Esophagus (tissue), 2 donors: ENCODE data around the gene ELSPBP1. TPM values are rescaled to one million over a fixed set of nuclear protein-coding genes. Genes with fewer than 3 reads are reported as not detected.

Experiments
- H3K27ac ChIP-seq, 2 donors: one replicate each; pipeline ENCODE4 v1.5.1; 2013; ENCODE audit warnings: low read depth in 2 of 2, mild to moderate bottlenecking in 2 of 2, inconsistent platforms in 1 of 2, low read length in 1 of 2, moderate library complexity in 1 of 2
- H3K27me3 ChIP-seq, 2 donors: one replicate each; pipeline ENCODE4 v1.6.1; 2013; ENCODE audit warnings: low read length in 2 of 2, control low read depth in 1 of 2, mild to moderate bottlenecking in 1 of 2; ENCODE audit not compliant: insufficient read depth in 2 of 2, control insufficient read depth in 1 of 2
- H3K36me3 ChIP-seq, 2 donors: one replicate each; pipeline ENCODE4 v1.6.1; 2013; ENCODE audit warnings: low read length in 1 of 2; ENCODE audit not compliant: control insufficient read depth in 2 of 2, insufficient read depth in 2 of 2
- H3K4me1 ChIP-seq, 2 donors: one replicate each; pipeline ENCODE4 v1.6.1; 2013; ENCODE audit warnings: low read length in 1 of 2; ENCODE audit not compliant: control insufficient read depth in 2 of 2, insufficient read depth in 2 of 2
- H3K4me3 ChIP-seq, 2 donors: one replicate each; pipeline ENCODE4 v1.5.1; 2013; ENCODE audit warnings: low read length in 2 of 2, mild to moderate bottlenecking in 2 of 2, low read depth in 1 of 2, moderate library complexity in 1 of 2
- H3K9me3 ChIP-seq, 2 donors: one replicate each; pipeline ENCODE4 v1.6.1; 2013; ENCODE audit warnings: mild to moderate bottlenecking in 2 of 2, low read depth in 1 of 2, low read length in 1 of 2, moderate library complexity in 1 of 2; ENCODE audit not compliant: control insufficient read depth in 2 of 2, insufficient read depth in 1 of 2
- WGBS, 2 donors: extraction: QIAGEN DNeasy Blood & Tissue Kit; methylation state at CpG; one replicate each; pipeline ENCODE4 v1.1.7; 2013; 5-methylcytosine and 5-hydroxymethylcytosine counted together
- polyA plus RNA-seq, 2 donors: library from polyadenylated mRNA; stranded (reverse); fragments of 200-250 nt; gene quantifications; one replicate each; pipeline ENCODE4 v1.2.3, GENCODE V29; 2013
- donor health status: healthy with polysubstance abuse.
- donor health status: Bipolar disorder and iron deficiency.

Gene ELSPBP1
- polyA plus RNA-seq, 2 donors, result not detected

- Histone ChIP-seq H3K36me3 (no peaks in the 10 kb centered on the region), H3K4me1 (no peaks in the 10 kb centered on the region), H3K9me3 (peaks cover 0 to 3% of the 10 kb centered on the region in 2 donors), H3K4me3 (no peak overlapping the region), H3K27me3 (no peaks in the 10 kb centered on the region), H3K27ac (no peak overlapping the region)
- 66 to 77% methylated on average over 6 of the region's 6 CpGs for WGBS, 2 donors
Measured at GRCh38 chr19:48000846-48001245, 6.4 kb downstream of the ELSPBP1 start.

GRCh38 chr19:48004236-48004635, 9.8 kb downstream of the ELSPBP1 start:
- Histone ChIP-seq H3K27me3 (no peaks in the 10 kb centered on the region), H3K4me1 (no peaks in the 10 kb centered on the region)

DNA sequence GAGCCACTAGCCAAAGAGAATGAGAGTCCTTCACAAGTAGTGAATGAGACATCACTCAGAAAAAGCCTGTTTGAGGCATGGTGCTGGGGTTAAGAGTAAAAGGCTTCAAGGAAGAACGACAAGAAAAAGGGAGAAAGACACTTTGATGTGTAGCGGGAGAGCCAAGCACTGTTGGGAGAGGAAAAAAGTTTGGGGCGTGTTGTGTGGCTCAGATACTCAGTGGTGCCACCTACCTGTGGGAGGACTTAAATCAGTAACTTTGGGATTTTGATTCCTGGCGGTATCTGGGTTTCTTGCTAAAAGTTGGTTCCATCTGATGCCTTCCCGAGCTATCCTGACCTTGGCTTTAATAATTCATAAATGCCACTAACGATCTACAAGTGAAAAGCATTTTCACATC, 12.3 kb downstream of the ELSPBP1 start:
- H3K27ac ChIP-seq, result no peak overlapping the region
- peaks cover 0 to 3% of the 10 kb centered on the region in 2 donors for H3K9me3 ChIP-seq
- H3K4me1 ChIP-seq, result no peaks in the 10 kb centered on the region
- no peak overlapping the region for H3K4me3 ChIP-seq
- H3K27me3 ChIP-seq, result no peaks in the 10 kb centered on the region
- H3K36me3 ChIP-seq, result no peaks in the 10 kb centered on the region
- 73 to 83% methylated on average over 6 of the region's 6 CpGs for WGBS, 2 donors

More at GRCh38 chr19:48004236-48004635, 9.8 kb downstream of the ELSPBP1 start:
- Histone ChIP-seq H3K4me3 (no peak overlapping the region), H3K9me3 (peaks cover 3% of the 10 kb centered on the region in 2 donors), H3K36me3 (no peaks in the 10 kb centered on the region), H3K27ac (no peak overlapping the region)
- WGBS, 2 donors, result 66 to 73% methylated on average over 6 of the region's 6 CpGs

DNA sequence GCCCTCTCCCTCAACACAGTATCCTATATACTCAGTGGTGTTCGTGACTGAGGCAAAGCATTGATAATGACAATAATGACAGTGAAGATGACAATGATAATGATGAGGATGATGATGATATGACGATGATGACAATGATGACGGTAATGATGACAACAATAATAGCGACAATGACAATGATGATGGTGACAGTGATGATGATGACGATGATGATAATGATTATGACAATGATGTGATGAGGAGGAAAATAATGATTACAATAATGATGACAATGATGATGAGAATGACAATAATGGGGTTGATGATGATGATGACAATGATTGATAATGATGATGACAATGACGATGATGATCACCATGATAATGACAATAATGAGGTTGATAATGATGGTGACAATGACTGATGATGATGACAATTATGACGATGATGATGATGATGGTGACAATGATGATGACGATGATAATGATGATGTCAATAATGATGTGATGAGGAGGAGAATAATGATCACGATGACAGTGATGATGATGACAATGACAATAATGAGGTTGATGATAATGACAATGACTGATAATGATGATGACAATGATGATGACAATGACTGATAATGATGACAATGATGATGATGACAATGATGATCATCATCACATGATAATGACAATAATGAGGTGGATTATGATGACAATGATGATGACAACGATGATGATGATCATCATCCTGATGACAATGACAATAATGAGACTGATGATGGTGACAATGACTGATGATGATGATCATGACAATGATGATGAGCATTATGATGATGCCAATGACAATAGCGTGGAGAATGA, 16.7 kb downstream of the ELSPBP1 start:
- Histone ChIP-seq H3K27me3 (no peaks in the 10 kb centered on the region), H3K36me3 (no peaks in the 10 kb centered on the region), H3K9me3 (peaks cover 2 to 5% of the 10 kb centered on the region in 2 donors), H3K4me1 (no peaks in the 10 kb centered on the region), H3K4me3 (no peak overlapping the region), H3K27ac (no peak overlapping the region)
- 90 to 91% methylated on average over 11 of the region's 11 CpGs for WGBS, 2 donors

GRCh38 chr19:48020686-48021085, 26.3 kb downstream of the ELSPBP1 start:
- no peak overlapping the region for H3K4me3 ChIP-seq
- no peaks in the 10 kb centered on the region for H3K27me3 ChIP-seq
- H3K4me1 ChIP-seq, result no peaks in the 10 kb centered on the region
- H3K27ac ChIP-seq, result no peak overlapping the region
- no peaks in the 10 kb centered on the region for H3K36me3 ChIP-seq
- peaks cover 2% of the 10 kb centered on the region in 2 donors for H3K9me3 ChIP-seq
- whole genome bisulfite sequencing, 2 donors, result 72 to 77% methylated on average over 3 of the region's 3 CpGs

DNA sequence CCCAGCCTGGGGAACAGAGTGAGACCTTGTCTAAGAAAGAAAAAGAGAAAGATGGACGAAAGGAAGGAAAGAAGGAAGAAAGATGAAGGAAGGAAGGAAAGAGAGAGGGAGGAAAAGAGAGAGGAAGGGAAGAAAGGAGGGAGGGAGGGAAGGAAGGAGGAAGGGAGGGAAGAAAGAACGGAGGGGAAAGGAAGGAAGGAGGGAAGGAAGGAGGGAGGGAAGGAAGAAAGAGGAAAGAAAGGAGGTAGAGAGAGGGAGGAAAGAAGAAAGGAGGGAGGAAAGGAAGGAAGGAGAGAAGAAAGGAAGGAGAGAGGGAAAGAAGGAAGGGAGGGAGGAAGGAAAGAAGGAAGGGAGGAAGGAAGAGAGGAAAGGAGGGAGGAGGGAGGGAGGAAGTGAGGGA, 28.6 kb downstream of the ELSPBP1 start:
- H3K4me1 ChIP-seq, result no peaks in the 10 kb centered on the region
- 56 to 66% methylated on average over 2 of the region's 2 CpGs for WGBS, 2 donors
- no peak overlapping the region for H3K27ac ChIP-seq
- H3K36me3 ChIP-seq, result no peaks in the 10 kb centered on the region
- H3K27me3 ChIP-seq, result no peaks in the 10 kb centered on the region
- no peaks in the 10 kb centered on the region for H3K9me3 ChIP-seq
- H3K4me3 ChIP-seq, result no peak overlapping the region

GRCh38 chr19:48023518-48023917, 29.1 kb downstream of the ELSPBP1 start:
- Histone ChIP-seq H3K27ac (no peak overlapping the region), H3K4me1 (no peaks in the 10 kb centered on the region), H3K9me3 (no peaks in the 10 kb centered on the region), H3K4me3 (no peak overlapping the region), H3K27me3 (no peaks in the 10 kb centered on the region), H3K36me3 (no peaks in the 10 kb centered on the region)
- 82 to 90% methylated on average over 3 of the region's 3 CpGs for WGBS, 2 donors

GRCh38 chr19:48025480-48025879, 31.0 kb downstream of the ELSPBP1 start:
- Histone ChIP-seq H3K27ac (no peak overlapping the region), H3K4me3 (no peak overlapping the region), H3K27me3 (no peaks in the 10 kb centered on the region), H3K9me3 (no peaks in the 10 kb centered on the region), H3K36me3 (no peaks in the 10 kb centered on the region), H3K4me1 (no peaks in the 10 kb centered on the region)
- WGBS, 2 donors, result 74 to 76% methylated on average over 3 of the region's 3 CpGs

GRCh38 chr19:48029431-48029830, 35.0 kb downstream of the ELSPBP1 start:
- no peak overlapping the region for H3K4me3 ChIP-seq
- 72 to 74% methylated on average over 7 of the region's 7 CpGs for WGBS, 2 donors
- H3K36me3 ChIP-seq, result no peaks in the 10 kb centered on the region
- H3K9me3 ChIP-seq, result no peaks in the 10 kb centered on the region
- H3K27me3 ChIP-seq, result no peaks in the 10 kb centered on the region
- no peak overlapping the region for H3K27ac ChIP-seq
- no peaks in the 10 kb centered on the region for H3K4me1 ChIP-seq

GRCh38 chr19:48030073-48030472, 35.6 kb downstream of the ELSPBP1 start:
- WGBS, 2 donors, result 66 to 72% methylated on average over 10 of the region's 10 CpGs
- H3K27ac ChIP-seq, result no peak overlapping the region
- no peaks in the 10 kb centered on the region for H3K27me3 ChIP-seq
- H3K9me3 ChIP-seq, result no peaks in the 10 kb centered on the region
- H3K36me3 ChIP-seq, result no peaks in the 10 kb centered on the region
- H3K4me1 ChIP-seq, result no peaks in the 10 kb centered on the region
- no peak overlapping the region for H3K4me3 ChIP-seq
